ENCODE measurements around the gene DOCK11. TPM values are rescaled to one million over a fixed set of nuclear protein-coding genes. Genes with fewer than 3 reads are reported as not detected.
A peak's percentile ranks its signal among the peaks of the same experiment; 100 is the strongest.

Gene DOCK11
- polyA plus RNA-seq, 1 of the 3 experiments (the other 2 are of a cell fraction) = 34.8 TPM

DNA sequence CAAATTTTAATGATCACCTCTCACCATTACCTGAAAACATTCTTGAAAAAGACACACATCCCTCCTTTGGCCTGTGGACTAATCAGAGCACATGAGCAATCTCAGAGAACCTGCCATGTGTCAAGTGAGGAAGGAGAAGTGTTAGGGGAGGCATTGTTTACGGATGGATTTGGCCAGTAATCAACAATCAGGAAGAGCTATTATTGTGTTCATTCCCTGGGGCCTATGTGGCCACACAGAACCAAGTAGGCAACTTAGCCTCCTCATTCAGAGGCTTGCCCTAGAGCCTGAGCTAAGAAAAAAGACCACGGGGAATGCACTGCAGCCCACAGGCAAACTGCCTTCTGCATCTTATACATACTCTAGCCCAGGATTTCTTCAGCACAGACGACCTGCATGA lies 40.6 kb upstream of the DOCK11 start:
- Histone ChIP-seq H3K79me2 (ENCODE audit: insufficient read depth) (no peaks in the 10 kb centered on the region), H3K4me3 (ENCODE audit: low read depth in 2 of 2, low read length in 1 of 2) (no peak overlapping the region), H3K9me2 (no peaks in the 10 kb centered on the region), H3K4me2 (no peak overlapping the region), H3K36me3 (replicated peaks in 1 of 2; ENCODE audit: control insufficient read depth in 1 of 2, insufficient read depth in 2 of 2, low read length in 1 of 2) (no peaks in the 10 kb centered on the region), H3F3A (replicated peaks; ENCODE audit: insufficient read depth) (peaks cover 9% of the 10 kb centered on the region), H3K9ac (no peak overlapping the region), H3K27me3 (ENCODE audit: insufficient read depth) (no peaks in the 10 kb centered on the region; the same call in 1 of the 2 replicates), H2AFZ (ENCODE audit: low read depth) (no peak overlapping the region), H3K9me3 (no peaks in the 10 kb centered on the region), H4K20me1 (ENCODE audit: insufficient read depth) (no peaks in the 10 kb centered on the region), H3K27ac (ENCODE audit: low read depth in 2 of 2, low read length in 1 of 2) (no peak overlapping the region), H3K4me1 (ENCODE audit: control insufficient read depth in 1 of 2, insufficient read depth in 2 of 2, low read depth in 1 of 2, low read length in 1 of 2) (no peaks in the 10 kb centered on the region)
- TF ChIP-seq MXI1 (IDR thresholded peaks at IDR 0.05; ENCODE audit: low read depth, low read length) = no peak
- no peak for TF ChIP-seq POLR2AphosphoS5 (IDR thresholded peaks at IDR 0.05; ENCODE audit: low read depth, low read length)
- no peak for TF ChIP-seq TEAD4 (IDR thresholded peaks at IDR 0.05; ENCODE audit: borderline replicate concordance, insufficient read depth)
- TF ChIP-seq, protein P1, sequence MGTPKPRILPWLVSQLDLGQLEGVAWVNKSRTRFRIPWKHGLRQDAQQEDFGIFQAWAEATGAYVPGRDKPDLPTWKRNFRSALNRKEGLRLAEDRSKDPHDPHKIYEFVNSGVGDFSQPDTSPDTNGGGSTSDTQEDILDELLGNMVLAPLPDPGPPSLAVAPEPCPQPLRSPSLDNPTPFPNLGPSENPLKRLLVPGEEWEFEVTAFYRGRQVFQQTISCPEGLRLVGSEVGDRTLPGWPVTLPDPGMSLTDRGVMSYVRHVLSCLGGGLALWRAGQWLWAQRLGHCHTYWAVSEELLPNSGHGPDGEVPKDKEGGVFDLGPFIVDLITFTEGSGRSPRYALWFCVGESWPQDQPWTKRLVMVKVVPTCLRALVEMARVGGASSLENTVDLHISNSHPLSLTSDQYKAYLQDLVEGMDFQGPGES (IDR thresholded peaks at IDR 0.05; ENCODE audit: low read depth, low read length) = no peak
- no peak for TF ChIP-seq EP300 (IDR thresholded peaks at IDR 0.05; ENCODE audit: borderline replicate concordance in 1 of 2, low read depth in 1 of 2, low read length in 1 of 2)
- no peak for TF ChIP-seq ELF1 (IDR thresholded peaks at IDR 0.05)
- TF ChIP-seq, protein P2, sequence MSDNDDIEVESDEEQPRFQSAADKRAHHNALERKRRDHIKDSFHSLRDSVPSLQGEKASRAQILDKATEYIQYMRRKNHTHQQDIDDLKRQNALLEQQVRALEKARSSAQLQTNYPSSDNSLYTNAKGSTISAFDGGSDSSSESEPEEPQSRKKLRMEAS (IDR thresholded peaks at IDR 0.05; ENCODE audit: low read depth) = no peak
- TF ChIP-seq EZH2phosphoT487 (IDR thresholded peaks at IDR 0.05; ENCODE audit: borderline replicate concordance, low read depth) = no peak
- ChIA-PET CTCF (interaction anchor here (7.5 kb wide), 1 partner anchor 146 kb away, joined by 72 read pairs; no protein-coding TSS in a partner anchor), POLR2A (no interaction called here)
- WGBS (ENCODE audit: low lambda C conversion rate) = 36% methylated on average over 3 of the region's 3 CpGs
- DNase-seq = no peak

DNA sequence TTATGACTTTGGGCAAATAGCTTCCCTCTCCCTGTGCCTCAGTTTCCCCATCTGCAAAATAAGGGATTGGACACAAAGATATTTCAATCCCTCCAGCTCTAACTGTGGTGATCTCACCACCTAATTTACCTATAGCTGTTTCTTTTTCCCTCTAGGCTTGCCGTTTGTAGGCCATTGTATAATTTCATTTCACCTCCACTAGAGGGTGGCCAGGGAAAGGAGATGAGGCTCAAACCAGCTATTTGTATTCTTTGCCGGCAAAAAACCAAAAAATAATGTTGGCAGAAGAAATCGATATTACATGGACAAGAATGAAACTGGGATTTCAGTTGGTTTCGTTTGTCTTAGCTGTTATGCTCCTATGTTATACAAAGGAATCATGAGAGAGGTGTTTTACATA lies 36.1 kb upstream of the DOCK11 start:
- peak; percentile 43 for DNase-seq
- POLR2A ChIA-PET = interaction anchor here (1.0 kb wide), 1 partner anchor 142 kb away, joined by 3 read pairs; no protein-coding TSS in a partner anchor
- H3K4me2 ChIP-seq = no peak overlapping the region

More for the DNA sequence above, 36.1 kb upstream of the DOCK11 start:
- H3K36me3 ChIP-seq (replicated peaks in 1 of 2; ENCODE audit: control insufficient read depth in 1 of 2, insufficient read depth in 2 of 2, low read length in 1 of 2) = no peaks in the 10 kb centered on the region
- peak; percentile 77 for TF ChIP-seq RAD21 (IDR thresholded peaks at IDR 0.05; ENCODE audit: low read length)
- TF ChIP-seq TAF1 (IDR thresholded peaks at IDR 0.05; ENCODE audit: borderline replicate concordance, low read depth, low read length) = no peak
- TF ChIP-seq, protein P1 (IDR thresholded peaks at IDR 0.05; ENCODE audit: low read depth, low read length) = no peak
- TF ChIP-seq, protein P3, sequence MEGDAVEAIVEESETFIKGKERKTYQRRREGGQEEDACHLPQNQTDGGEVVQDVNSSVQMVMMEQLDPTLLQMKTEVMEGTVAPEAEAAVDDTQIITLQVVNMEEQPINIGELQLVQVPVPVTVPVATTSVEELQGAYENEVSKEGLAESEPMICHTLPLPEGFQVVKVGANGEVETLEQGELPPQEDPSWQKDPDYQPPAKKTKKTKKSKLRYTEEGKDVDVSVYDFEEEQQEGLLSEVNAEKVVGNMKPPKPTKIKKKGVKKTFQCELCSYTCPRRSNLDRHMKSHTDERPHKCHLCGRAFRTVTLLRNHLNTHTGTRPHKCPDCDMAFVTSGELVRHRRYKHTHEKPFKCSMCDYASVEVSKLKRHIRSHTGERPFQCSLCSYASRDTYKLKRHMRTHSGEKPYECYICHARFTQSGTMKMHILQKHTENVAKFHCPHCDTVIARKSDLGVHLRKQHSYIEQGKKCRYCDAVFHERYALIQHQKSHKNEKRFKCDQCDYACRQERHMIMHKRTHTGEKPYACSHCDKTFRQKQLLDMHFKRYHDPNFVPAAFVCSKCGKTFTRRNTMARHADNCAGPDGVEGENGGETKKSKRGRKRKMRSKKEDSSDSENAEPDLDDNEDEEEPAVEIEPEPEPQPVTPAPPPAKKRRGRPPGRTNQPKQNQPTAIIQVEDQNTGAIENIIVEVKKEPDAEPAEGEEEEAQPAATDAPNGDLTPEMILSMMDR (IDR thresholded peaks at IDR 0.05) = peak; percentile 70
- peak; percentile 56 for TF ChIP-seq SMC3 (IDR thresholded peaks at IDR 0.05; ENCODE audit: low read depth, low read length)
- no peak for TF ChIP-seq NFIC (IDR thresholded peaks at IDR 0.05; ENCODE audit: borderline replicate concordance)
- no peak for TF ChIP-seq MEF2A (IDR thresholded peaks at IDR 0.05; ENCODE audit: borderline replicate concordance, low read depth)
- no peaks in the 10 kb centered on the region for H3K79me2 ChIP-seq (ENCODE audit: insufficient read depth)
- no peaks in the 10 kb centered on the region; the same call in 1 of the 2 replicates for H3K27me3 ChIP-seq (ENCODE audit: insufficient read depth)
- H3K9me2 ChIP-seq = no peaks in the 10 kb centered on the region
- H3K27ac ChIP-seq (ENCODE audit: low read depth in 2 of 2, low read length in 1 of 2) = no peak overlapping the region
- H3K9me3 ChIP-seq = no peaks in the 10 kb centered on the region
- CTCF ChIA-PET = interaction anchor here (0.6 to 7.5 kb wide), 12 partner anchors 8 to 365 kb away, joined by 3 to 72 read pairs (median 4); no protein-coding TSS in a partner anchor
- H3K4me3 ChIP-seq (ENCODE audit: low read depth in 2 of 2, low read length in 1 of 2) = no peak overlapping the region
- no peaks in the 10 kb centered on the region for H4K20me1 ChIP-seq (ENCODE audit: insufficient read depth)
- peaks cover 9% of the 10 kb centered on the region for H3F3A ChIP-seq (replicated peaks; ENCODE audit: insufficient read depth)
- H3K4me1 ChIP-seq (ENCODE audit: control insufficient read depth in 1 of 2, insufficient read depth in 2 of 2, low read depth in 1 of 2, low read length in 1 of 2) = no peaks in the 10 kb centered on the region
- H3K9ac ChIP-seq = no peak overlapping the region
- 2% methylated on average over 4 of the region's 4 CpGs for WGBS (ENCODE audit: low lambda C conversion rate)
- H2AFZ ChIP-seq (ENCODE audit: low read depth) = no peak overlapping the region
